ENCODE measurements around the gene LYZL1. TPM values are rescaled to one million over a fixed set of nuclear protein-coding genes. Genes with fewer than 3 reads are reported as not detected.
"Not testable (repeated sequence)": the region's sequence is repeated elsewhere in the genome, so short reads cannot be mapped to it uniquely, and the experiment has no call there.

The LYZL1 gene
- polyA plus RNA-seq, 12 donors = not detected

GRCh38 chr10:29329420-29329819 is 40.5 kb downstream of the LYZL1 start:
- DNase-seq = no peak

GRCh38 chr10:29332061-29332760 is 43.3 kb downstream of the LYZL1 start:
- no peak for DNase-seq

DNA sequence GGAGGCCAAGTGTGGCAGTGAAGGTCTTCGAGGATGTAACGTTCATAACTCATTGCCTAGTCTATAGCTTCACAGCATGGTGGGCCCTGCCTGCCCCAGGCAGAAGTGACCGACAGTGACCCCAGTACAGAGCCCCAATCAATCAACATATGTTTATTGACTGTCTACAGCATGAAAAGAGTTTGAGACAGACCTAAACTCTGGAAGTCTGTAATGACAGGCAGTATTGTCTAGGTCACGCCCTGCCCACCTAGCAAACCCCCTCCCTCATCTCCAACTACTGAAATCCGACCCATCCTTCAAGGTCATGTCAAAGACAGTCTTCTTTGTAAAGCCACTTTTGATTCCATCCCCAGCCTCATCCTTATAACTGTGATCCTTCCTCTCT is 43.9 kb downstream of the LYZL1 start:
- no peak for DNase-seq

- not testable (repeated sequence) for DNase-seq
These were observed 48.7 kb downstream of the LYZL1 start for GRCh38 chr10:29337526-29337925.

- DNase-seq = no peak
These were observed 54.8 kb downstream of the LYZL1 start for GRCh38 chr10:29343607-29344038.

- peak; percentile 55 for DNase-seq
These were observed 55.4 kb downstream of the LYZL1 start for GRCh38 chr10:29344073-29344820.

DNA sequence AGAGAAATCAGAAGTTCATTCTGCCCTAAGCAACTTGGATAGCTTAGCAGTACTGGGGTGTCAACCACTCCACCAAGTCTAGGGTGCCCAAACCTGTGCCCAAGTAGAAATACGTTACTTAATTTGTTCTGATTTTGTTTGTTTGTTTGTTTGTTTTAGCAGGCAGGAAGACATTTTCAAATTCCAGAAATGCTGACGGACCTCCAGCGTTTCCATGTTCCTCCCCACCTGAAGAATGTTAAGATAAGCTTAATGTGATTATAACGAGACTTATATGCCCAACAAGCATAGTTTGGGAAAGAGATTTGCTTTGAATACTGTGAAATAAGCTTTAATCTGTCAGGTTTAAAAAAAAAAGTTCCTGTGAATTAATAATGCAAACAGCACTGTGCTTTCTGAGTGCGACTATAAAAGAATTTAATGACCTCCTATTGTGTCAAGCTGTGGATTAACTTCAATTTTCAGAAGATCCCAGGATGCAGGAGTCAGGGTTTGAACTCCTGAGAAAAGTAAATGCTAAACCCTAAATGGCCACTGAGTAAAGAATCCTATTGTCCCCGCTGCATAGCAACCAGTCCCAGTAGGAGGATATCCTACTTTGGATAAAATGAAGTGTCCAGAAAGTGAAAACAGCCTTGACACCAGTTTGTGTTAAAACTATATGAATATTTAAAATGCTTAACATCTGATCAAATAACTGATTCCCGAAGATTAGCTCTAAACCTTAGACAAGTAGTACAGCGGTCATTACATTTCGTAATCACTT is 56.5 kb downstream of the LYZL1 start:
- DNase-seq = no peak

GRCh38 chr10:29345910-29346209 is 57.0 kb downstream of the LYZL1 start:
- no peak for DNase-seq

GRCh38 chr10:29346296-29347001 is 57.6 kb downstream of the LYZL1 start:
- DNase-seq = no peak

- no peak for DNase-seq
These were observed 60.0 kb downstream of the LYZL1 start for GRCh38 chr10:29348836-29349235.

DNA sequence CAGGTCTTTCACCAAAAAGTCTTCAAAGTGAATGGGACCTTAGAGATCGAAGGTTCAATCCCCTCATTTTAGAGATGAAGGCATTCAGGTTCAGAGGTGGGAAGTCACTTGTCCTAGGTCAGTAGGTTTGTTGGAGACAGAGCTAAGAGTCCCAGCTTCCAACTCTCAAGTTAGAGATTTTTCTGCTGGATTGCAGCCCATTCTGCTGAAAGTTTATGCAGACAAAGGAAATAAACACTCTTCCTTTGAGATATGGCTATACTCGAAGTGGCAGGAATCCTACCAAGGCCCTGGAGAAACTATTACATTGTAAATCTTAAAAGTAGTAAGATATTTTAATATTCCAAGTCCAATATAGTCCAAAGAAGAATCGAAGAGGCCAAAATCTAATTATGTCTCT is 64.4 kb downstream of the LYZL1 start:
- peak; percentile 26 for DNase-seq

DNA sequence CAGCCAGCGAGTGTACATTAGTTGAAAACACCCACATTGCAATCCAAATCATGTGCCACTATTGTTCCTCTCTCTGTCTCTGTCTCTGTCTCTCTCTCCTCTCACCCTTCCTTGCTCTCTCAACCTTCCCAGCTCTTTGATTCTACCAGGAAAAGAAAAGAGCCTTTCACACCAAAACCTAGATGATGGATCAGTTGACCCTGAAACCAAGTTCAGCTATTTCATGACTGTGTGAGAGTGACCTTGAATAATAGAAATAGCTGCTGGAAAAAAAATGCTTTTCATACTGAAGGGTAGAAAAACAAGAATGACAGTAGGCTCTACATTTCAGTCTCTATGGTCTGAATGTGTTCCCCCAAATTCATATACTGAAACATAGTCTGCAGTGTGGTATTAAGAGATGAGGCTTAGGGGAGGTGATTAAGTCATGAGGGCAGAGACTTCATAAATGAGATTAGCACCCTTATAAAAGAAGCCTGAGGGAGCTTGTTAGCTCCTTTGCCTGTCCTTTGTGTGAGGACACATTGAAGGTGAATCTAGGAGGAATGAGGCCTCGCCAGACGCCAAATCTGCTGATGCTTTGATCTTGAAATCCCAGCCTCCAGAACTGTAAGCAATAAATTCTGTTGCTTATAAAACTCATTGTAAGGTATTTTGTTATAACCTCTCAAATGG is 65.2 kb downstream of the LYZL1 start:
- no peak for DNase-seq

DNA sequence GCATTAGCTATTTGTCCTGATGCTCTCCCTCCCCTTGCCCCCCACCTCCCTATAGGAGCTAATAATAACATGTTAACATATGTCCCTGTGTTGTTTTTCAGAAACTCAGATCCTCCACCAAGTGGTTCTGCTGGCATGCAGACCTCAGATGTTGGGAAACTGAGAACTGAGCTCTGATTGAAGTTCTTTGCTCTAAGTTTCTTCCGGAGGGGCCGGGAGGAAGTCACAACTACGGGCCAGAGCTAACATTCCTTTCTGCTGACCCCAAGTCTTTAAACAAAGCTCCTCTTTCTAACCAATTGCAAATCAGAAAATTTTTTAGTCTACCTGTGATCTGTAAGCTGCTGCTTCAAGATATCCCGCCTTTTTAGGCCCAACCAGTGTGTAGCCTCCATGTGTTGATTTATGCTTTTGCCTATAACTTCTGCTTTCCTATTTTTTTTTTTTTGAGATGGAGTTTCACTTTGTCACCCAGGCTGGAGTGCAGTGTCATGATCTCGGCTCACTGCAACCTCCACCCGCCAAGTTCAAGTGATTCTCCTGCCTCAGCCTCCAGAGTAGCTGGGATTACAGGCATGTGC is 66.6 kb downstream of the LYZL1 start:
- DNase-seq = no peak

DNA sequence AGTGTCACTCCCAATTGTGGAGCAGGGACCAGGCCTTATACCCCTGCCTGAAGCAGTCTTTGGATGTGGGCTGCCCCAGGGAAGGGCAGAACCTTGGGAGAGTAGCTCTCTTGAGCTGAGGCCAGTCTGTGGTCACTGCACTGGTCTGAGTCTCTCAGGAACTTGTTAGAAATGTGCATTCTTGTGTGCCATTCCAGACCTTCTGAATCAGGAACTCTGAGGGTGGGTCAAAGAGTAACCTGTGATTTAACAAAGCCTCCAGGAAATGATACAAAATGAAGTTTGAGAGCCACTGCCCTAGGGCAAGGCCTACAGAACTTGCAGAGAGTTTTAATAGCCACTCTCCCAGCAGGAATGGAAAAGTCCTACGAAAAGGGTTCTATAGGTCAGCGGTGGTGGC is 68.1 kb downstream of the LYZL1 start:
- DNase-seq = no peak

DNA sequence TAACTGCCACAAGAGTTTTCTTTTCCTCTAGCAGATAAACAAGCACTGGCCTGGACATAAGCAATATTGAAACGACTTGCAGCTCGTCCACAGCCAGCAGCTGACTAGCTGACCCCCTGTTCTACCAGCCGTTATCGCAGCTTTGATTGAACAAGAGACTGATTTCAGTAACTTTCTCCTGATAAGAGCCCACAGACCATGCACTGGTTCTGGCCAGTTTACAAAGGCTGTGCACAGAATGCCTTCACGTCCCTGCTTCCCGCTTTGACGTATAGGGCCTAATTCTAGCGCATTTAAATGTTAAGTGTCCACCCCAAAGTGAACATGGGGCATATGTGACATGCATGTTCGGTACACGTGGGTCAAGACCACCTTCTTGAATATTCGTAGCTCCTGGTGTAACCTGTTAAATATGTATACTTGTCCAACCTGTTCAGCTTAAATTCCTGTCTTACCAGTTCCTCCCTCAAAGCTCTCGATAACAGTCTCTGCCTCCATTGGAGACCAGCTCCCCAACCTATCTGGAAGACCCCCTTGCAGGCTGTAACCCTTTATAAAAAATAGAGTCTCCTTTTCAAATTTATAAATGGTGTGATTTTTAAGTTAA is 69.2 kb downstream of the LYZL1 start:
- no peak for DNase-seq

GRCh38 chr10:29360215-29360853 is 71.5 kb downstream of the LYZL1 start:
- not testable (repeated sequence) for DNase-seq

All from muscle of arm (tissue), 12 donors.